ACHN (cell line): ENCODE measurements around the gene KLRC4.
"Not testable (repeated sequence)": the region's sequence is repeated elsewhere in the genome, so short reads cannot be mapped to it uniquely, and the experiment has no call there.

Experiments used
- DNase-seq: peaks from one replicate; pipeline ENCODE4 v3.0.0-alpha.2; 2015
- in situ Hi-C: cut with HindIII; loops from 2 replicates; pipeline ENCODE4 v1.10.0; 2017; ENCODE audit warnings: low sequenced_read_pairs, low pct_ligation_motif_present, low pct_unique_long_range_greater_than_20kb

KLRC4 gene, protein sequence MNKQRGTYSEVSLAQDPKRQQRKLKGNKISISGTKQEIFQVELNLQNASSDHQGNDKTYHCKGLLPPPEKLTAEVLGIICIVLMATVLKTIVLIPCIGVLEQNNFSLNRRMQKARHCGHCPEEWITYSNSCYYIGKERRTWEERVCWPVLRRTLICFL

DNA sequence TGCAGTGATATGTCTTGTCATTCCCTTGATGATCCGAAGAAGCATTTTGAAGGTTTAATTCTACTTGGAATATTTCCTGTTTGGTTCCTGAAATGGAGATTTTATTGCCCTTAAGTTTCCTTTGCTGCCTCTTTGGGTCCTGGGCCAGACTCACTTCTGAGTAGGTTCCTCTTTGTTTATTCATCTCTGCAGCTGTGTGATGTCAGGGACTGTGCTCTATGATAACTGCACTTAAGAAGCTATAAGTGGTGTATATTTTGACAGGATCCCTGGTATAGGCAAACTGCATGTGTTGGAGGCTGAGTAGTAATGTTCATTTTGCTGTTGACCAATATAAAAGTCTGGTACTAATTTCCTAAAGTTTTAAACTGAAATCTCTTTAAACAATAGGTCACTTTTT lies at the start of gene KLRC4:
Gene KLRC4, minus strand, starts transcription at position 366 of the 400 bp plus-strand sequence. Its CDS starts 182 bp downstream, at position 184.
- in situ Hi-C loops: no loop called here
- DNase-seq: no peak

DNA sequence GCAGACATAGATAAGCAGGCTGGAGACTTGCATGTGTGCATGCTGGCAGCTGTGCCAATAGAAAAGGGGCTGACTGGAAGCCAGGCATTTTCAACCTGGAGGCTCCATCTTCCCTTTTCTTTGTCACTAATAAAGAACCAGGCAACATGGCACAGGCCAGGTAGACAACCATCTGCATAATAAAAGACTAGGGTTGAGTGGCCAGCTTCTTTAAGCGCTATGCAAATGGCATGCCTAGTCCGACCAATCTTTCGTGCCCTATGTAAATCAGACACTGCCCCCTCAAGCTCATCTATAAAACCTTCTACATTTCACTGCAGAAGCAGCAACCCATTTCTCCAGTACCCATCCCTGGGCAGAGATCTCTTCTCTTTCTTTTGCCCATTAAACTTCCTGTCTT lies 48.2 kb upstream of the KLRC4 start:
- in situ Hi-C loops: no loop called here
- no peak for DNase-seq

- in situ Hi-C loops: no loop called here
- DNase-seq: no peak
Measured at GRCh38 chr12:10456856-10457255, 47.3 kb upstream of the KLRC4 start.

GRCh38 chr12:10455766-10456165 lies 46.2 kb upstream of the KLRC4 start:
- in situ Hi-C loops: no loop called here
- DNase-seq: no peak

DNA sequence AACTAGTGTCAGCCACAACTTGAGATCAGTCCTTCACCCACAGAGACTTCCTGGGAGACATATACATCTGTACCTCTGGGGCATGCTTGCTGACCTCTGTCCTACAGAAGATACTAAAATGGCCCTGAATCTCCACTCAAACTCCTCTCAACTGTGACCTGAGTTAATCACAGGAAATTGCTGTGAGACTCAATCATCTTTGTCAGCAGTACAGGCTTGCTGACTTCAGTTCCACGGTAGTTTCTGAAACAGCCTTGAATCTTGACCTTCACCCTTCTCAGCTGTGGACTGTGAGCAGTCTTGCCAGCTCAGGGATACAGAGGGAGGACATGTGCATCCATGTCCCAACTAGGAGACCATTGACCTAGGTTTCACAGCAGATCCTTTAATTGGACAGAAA lies 45.0 kb upstream of the KLRC4 start:
- in situ Hi-C loops: no loop called here
- peak; percentile 49 for DNase-seq

- in situ Hi-C loops: no loop called here
- DNase-seq: no peak
Measured at GRCh38 chr12:10453156-10453555, 43.6 kb upstream of the KLRC4 start, which contains the start of gene KLRC1. KLRC1 (minus strand) TSS chr12:10453377; CDS start chr12:10451156, 2,221 bp downstream.

GRCh38 chr12:10448236-10448635 lies 38.7 kb upstream of the KLRC4 start:
- no peak for DNase-seq
- in situ Hi-C loops: no loop called here

DNA sequence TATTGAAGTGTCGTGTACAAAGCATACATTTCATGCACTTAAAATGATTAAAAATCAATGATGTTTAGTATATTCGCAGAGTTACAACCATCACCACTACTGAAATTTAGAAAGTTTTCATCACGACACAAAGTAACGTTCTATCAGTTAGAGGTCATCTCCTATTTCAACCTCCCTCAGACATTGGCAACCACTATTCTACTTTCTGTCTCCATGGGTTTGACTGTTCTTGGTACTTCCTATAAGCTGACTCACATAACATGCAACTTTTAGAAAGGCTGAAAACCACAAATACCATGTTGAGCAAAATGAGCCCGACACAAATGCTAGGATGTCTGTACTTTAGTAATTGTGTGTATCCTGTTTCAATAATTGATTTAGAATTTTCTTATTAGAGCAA lies 36.5 kb upstream of the KLRC4 start:
- in situ Hi-C loops, DNase-seq: not testable (repeated sequence)

- in situ Hi-C loops, DNase-seq: not testable (repeated sequence)
Measured at GRCh38 chr12:10441144-10441543, 31.6 kb upstream of the KLRC4 start.

DNA sequence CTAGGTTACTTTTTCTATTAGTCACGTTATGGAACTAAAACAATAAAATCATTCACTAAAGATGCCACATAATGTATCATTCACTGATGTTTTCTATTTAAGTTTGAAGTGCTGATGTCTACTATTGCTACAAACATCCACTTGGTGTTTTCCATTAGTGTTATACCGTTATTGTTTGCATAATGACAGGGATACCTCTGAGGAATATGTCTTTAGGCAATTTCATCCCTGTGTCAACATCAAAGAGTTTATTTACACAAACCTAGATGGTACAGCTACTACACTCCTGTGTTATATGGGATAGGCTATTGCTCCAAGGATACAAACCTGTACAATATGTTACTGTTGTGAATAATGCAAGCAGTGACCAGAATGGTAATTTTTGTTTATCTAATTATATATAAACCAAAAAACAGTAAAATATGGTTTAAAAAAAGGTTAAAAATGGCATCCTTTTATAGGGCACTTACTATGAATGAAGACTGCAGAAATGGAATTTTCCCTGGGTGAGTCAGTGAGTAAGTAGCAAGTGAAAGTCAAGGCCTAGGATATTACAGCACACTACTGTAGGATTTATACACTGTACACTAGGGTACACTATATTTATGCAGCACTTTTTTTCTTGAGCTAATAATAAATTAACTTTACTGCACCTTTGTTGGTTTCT lies 30.2 kb upstream of the KLRC4 start:
- in situ Hi-C loops, DNase-seq: not testable (repeated sequence)

GRCh38 chr12:10437601-10438000 lies 28.0 kb upstream of the KLRC4 start:
- in situ Hi-C loops, DNase-seq: not testable (repeated sequence)

DNA sequence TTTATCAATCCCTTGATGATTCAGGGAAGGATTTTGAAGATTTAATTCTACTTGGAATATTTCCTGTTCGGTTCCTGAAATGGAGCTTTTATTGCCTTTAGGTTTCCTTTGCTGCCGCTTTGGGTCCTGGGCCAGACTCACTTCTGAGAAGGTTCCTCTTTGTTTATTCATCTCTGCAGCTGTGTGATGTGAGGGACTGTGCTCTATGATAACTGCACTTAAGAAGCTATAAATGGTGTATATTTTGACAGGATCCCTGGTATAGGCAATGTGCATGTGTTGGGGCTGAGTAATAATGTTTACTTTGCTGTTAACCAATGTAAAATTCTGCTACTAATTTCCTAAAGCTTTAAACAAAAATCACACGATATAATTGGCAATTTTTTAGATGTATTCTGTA lies 26.3 kb upstream of the KLRC4 start, which contains the start of gene KLRC2:
Gene KLRC2, minus strand, starts transcription at position 195 of the 400 bp plus-strand sequence. Its CDS starts 24 bp downstream, at position 171.
- in situ Hi-C loops, DNase-seq: not testable (repeated sequence)

DNA sequence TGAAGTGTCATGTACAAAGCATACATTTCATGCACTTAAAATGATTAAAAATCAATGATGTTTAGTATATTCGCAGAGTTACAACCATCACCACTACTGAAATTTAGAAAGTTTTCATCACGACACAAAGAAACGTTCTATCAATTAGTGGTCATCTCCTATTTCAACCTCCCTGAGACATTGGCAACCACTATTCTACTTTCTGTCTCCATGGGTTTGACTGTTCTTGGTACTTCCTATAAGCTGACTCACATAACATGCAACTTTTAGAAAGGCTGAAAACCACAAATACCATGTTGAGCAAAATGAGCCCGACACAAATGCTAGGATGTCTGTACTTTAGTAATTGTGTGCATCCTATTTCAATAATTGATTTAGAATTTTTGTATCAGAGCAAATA lies 21.1 kb upstream of the KLRC4 start:
- DNase-seq, in situ Hi-C loops: not testable (repeated sequence)

DNA sequence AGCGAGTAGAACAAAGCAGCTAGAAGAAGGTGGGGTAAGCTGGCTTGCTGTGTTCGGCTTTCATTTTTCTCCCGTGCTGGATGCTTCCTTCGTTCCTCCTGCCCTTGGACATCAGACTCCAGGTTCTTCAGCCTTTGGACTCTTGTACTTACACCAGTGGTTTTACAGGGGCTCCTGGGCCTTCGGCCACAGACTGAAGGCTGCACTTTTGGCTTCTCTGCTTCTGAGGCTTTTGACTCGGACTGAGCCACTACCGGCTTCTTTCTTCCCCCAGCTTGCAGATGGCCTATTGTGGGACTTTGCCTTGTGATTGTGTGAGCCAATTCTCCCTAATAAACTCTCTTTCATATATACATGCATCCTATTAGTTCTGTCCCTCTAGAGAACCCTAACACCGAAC lies 16.4 kb upstream of the KLRC4 start:
- DNase-seq, in situ Hi-C loops: not testable (repeated sequence)

GRCh38 chr12:10424260-10424899 lies 14.8 kb upstream of the KLRC4 start:
- peak; percentile 26 for DNase-seq
- in situ Hi-C loops: not testable (repeated sequence)

GRCh38 chr12:10422159-10422558 lies 12.6 kb upstream of the KLRC4 start:
- in situ Hi-C loops, DNase-seq: not testable (repeated sequence)

- DNase-seq, in situ Hi-C loops: not testable (repeated sequence)
Measured at GRCh38 chr12:10420334-10420733, 10.8 kb upstream of the KLRC4 start, which contains the start of gene KLRC3. KLRC3 (minus strand) TSS chr12:10420595; CDS start chr12:10420550, 45 bp downstream.

GRCh38 chr12:10408842-10409241 lies 715 bp downstream of the KLRC4 start:
- DNase-seq: no peak
- in situ Hi-C loops: no loop called here

- DNase-seq: no peak
- in situ Hi-C loops: no loop called here
Measured at GRCh38 chr12:10406725-10407124, 2.8 kb downstream of the KLRC4 start.
